ENCODE results near the gene RABL3.

RABL3 gene

DNA sequence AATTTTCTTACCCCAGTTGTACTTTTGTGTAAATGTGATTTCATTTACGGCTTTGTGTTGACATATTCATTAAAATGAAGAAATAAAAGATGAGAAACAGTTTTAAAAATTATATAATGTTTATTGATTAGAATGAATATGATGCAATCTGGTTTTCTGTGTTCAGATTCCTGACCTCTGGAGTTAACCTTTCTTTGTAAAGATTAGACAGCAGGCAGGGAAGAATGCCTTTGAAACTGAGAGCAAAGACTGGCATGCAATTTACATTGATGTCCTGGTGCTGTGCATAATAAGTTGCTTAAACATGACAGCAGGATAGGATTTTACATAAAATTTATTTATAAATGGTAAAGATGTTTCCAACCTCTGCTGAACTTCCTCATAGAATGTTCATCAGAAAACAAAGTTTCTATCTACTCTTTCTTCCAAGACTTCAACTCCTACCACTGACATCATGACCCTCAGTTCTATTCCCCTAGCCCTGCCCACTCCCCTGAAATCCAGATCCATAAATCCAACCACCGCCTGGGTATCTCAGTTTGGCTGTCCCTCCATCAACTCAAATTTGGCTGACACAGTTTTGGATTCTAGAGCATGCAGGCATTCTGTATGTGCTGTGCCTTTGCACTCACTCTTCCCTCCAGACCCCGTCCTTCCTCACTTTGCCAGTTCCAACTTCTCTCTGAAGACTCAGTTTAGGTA lies 62.0 kb downstream of the RABL3 start:
- TF ChIP-seq GATA2 (IDR thresholded peaks at IDR 0.05; ENCODE audit: low read depth, low read length): no peak
- no peak for TF ChIP-seq GATA3 (IDR thresholded peaks at IDR 0.05; ENCODE audit: low read depth, low read length)

DNA sequence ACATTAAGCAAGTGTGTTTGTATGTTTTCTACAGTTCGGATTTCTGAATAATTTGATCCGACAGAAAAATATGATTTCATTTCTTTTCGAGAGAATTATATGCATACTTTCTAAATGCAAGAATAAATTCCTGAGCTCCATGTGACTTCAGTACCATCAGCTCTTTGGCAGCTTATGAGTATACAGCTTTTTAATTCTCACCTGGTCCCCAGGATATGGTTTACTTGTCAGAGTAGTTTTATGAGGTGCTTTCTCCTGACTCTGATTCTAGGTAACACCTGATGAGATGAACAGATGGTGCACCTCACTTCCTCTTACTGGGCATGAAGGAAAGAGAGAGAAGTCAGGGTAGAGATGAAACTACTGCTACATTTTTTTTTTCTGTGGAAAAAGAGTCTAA lies 63.3 kb downstream of the RABL3 start:
- no peak for TF ChIP-seq GATA2 (IDR thresholded peaks at IDR 0.05; ENCODE audit: low read depth, low read length)
- no peak for TF ChIP-seq GATA3 (IDR thresholded peaks at IDR 0.05; ENCODE audit: low read depth, low read length)

DNA sequence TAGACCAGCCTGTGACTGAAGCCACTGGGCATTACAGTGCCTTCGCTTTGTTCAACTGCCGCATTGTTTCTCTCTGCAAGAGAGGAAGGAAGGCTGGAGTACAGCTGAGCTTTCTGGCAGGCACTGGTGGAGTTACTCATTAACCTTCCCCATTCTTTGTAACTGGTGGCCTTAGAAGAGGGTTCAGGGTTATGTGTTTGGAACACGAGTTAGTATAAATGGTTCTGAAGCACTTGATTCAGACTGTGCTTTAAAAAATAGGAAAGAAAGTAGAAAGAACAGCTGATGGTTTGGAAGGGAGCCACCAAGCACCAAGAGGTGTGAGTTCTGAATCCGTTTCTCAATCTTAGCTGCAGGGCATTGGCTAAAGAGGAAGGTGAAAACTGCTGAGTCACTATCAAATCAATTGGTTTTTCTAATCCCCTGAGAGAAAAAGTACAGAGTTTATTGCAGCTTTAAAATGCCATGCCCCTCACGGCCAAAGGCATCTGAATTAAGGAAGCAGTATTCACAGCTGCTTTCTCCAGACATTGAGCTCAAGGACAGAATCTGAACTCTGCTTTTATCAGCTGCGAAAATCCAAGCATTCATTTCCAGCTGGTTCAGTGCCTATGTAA lies 63.9 kb downstream of the RABL3 start:
- TF ChIP-seq GATA2 (IDR thresholded peaks at IDR 0.05; ENCODE audit: low read depth, low read length): no peak

DNA sequence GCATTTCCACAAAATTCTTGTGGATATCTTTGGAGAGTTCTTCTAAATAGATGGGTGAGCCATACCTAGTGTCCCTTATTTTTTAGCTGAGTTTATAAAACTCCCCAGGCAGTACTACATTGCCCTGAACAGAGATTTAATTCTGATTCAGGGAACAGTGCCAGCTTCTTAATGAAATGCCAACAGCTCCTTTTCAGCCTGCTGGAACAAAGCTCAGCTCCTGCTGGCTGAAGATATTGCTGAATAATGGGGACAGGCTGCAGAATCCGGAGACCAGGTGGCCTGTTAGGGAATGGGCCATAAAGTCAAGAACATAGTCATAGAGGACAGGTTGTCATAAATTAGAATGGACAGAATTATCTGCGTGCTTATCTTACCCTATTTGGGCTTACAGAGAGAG lies 69.2 kb downstream of the RABL3 start:
- no peak; the same call in 1 of the 2 replicates for TF ChIP-seq GATA2 (IDR thresholded peaks at IDR 0.05; ENCODE audit: low read depth, low read length)
- TF ChIP-seq GATA3 (IDR thresholded peaks at IDR 0.05; ENCODE audit: low read depth, low read length): no peak

DNA sequence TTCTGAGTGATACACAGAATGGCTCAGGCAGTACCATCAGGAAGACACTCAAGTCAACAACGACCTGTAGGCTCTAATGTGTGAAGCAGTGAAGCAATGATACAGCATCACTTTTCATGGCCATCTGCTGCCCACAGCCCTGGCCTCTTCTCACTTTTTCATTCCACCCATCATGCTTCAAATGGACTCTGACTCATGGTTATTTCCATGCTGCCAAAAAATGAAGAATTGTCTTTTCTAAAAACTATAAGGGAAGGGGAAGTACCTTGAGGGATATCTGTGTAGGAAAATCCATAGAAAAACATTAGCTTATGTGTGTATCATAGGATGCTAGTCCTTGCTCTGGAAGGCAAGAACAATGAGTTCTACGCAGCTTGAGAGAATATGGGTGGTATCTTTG lies 71.7 kb downstream of the RABL3 start:
- TF ChIP-seq GATA3 (IDR thresholded peaks at IDR 0.05; ENCODE audit: low read depth, low read length) (no peak), GATA2 (IDR thresholded peaks at IDR 0.05; ENCODE audit: low read depth, low read length) (no peak)

DNA sequence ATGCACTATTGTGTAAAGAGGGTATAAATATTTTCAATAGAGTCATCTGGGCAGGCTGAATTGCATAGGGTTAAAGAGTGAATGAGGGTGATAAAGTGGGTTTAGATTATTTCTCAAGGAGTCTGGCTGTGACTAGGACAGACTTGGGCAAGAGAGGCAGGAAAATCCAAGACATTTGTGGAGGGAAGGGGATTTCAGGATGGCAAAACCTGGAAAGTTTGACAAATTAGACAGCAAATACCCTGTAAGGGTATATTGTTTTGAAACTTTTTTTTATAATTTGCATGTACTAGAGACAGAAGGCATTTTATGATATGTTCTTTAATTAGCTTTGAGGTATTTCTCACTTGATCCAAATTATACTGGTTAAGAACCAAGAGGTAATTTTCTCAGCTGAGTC lies 77.4 kb downstream of the RABL3 start:
- TF ChIP-seq GATA3 (IDR thresholded peaks at IDR 0.05; ENCODE audit: low read depth, low read length) (no peak), GATA2 (IDR thresholded peaks at IDR 0.05; ENCODE audit: low read depth, low read length) (no peak)

DNA sequence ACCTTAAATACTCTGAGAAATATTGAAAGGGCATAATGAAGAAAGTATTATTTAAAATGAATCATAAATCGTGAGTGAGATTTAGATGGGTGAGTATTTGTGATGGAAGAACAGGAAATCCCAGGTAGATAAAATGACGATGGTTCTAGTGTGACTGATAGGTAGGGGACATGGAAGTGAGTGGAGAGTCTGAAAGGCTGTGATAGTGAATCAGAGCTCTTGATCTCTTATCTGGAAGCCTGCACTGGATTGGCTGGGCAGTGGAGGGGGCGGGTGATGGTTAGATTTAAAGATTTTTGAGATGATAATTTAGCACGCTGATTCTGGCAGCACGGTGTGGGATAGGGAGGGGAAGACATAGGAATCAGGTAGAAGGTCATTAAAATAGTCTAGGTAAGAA lies 80.4 kb downstream of the RABL3 start:
- TF ChIP-seq GATA2 (IDR thresholded peaks at IDR 0.05; ENCODE audit: low read depth, low read length): peak; percentile 49; the same call in 1 of the 2 replicates
- TF ChIP-seq GATA3 (IDR thresholded peaks at IDR 0.05; ENCODE audit: low read depth, low read length): 0 out of 2 replicates have a peak, but pooled peaks have one; percentile 24

DNA sequence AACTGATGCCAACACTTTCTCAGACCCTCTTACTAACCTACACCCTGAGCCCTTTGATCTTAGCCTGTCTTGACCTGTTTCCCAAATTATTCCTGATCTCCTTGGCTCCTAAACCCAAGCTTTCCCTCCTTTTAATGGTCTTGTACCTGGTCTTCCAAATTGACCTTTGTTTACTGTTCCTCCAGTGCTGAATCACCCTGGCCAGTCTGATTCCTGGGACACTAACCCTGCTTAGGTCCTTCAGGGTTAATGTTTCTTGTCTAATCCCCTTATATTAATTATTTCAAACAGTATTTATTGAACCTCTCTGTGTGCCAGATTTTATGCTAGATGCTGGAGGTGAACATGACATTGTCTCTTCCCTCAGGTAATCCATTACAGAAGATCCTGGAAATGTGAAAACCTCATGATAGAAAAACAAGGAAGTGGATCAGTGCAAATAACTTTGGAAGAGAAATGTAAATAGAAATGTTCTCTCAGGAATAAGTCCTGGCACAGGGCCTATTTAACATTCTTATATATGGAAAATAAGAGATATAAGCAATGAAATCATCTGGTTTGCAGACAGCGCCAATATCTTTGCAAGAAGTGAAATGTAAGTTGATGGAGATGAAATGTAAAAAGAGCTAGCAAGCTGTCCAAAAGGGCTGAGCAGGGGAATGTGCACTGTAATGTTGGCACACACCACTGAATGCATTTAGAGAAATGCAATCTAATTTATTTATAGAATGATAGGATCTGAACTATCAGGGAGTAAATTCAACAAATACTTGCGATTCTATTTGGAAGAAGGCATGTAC lies 81.0 kb downstream of the RABL3 start:
- TF ChIP-seq GATA3 (IDR thresholded peaks at IDR 0.05; ENCODE audit: low read depth, low read length) (no peak), GATA2 (IDR thresholded peaks at IDR 0.05; ENCODE audit: low read depth, low read length) (no peak)

DNA sequence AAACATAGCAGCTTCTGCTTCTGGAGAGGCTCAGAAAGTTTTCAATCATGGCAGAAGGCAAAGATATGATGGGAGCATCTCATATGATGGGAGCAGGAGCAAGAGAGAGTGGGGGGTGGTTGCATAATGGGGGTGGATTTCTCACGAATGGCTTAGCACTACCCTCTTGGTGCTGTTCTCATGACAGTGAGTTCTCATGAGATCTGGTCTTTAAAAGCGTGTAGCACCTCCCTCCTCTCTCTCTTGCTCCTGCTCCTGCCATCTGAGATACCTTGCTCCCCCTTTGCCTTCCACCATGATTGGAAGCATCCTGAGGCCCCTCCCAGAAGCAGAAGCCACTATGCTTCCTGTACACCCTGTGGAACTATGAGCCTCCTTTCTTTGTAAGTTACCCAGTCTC lies 82.5 kb downstream of the RABL3 start:
- no peak for TF ChIP-seq GATA2 (IDR thresholded peaks at IDR 0.05; ENCODE audit: low read depth, low read length)
- TF ChIP-seq GATA3 (IDR thresholded peaks at IDR 0.05; ENCODE audit: low read depth, low read length): no peak

DNA sequence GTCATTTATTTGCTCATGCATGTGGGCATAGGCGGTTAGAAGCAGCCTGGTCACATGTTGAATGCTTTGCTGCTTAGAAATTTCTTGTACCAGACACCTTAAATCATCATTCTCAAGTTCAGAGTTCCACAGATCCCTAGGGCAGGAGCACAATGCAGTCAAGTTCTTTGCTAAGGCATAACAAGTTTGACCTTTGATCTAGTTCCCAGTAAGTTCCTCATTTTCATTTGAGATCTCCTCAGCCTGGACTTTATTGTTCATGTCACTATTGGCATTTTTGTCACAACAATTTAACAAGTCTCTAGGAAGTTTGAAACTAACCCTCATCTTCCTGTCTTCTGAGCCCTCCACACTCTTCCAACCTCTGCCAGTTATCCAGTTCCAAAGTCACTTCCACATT lies 83.0 kb downstream of the RABL3 start:
- TF ChIP-seq GATA2 (IDR thresholded peaks at IDR 0.05; ENCODE audit: low read depth, low read length) (no peak), GATA3 (IDR thresholded peaks at IDR 0.05; ENCODE audit: low read depth, low read length) (no peak)

DNA sequence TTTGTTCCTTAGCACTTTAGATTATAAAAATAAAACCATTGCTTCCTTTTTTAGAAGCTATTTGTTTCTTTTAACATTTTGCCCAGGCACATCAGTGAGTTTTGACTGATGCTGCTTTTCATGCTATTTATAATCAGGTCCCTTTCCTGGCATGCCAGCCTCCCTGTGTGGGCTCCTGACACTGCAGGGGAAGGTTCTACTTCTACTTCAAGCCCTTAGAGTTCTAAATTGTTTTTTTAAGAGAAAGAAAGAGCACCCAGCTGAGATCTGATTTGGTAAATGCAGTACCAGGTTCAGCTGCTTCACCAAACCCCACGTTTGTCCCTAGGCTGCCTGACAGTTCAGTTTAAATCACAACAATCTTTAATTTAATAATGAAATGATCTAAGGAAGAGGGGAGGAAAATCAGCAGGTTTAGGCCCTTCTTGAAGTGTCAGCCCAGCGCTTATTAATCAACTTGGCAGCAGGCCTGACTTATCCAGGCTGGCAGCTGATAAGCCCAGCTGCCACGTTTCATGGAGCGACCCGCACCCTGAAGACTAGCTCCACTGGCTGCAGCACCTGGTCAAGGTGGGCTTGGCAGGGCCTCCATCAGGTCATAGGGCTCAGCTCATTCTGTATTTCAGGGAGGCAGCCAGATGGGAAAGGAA lies 89.3 kb downstream of the RABL3 start:
- TF ChIP-seq GATA2 (IDR thresholded peaks at IDR 0.05; ENCODE audit: low read depth, low read length) (no peak), GATA3 (IDR thresholded peaks at IDR 0.05; ENCODE audit: low read depth, low read length) (no peak)

DNA sequence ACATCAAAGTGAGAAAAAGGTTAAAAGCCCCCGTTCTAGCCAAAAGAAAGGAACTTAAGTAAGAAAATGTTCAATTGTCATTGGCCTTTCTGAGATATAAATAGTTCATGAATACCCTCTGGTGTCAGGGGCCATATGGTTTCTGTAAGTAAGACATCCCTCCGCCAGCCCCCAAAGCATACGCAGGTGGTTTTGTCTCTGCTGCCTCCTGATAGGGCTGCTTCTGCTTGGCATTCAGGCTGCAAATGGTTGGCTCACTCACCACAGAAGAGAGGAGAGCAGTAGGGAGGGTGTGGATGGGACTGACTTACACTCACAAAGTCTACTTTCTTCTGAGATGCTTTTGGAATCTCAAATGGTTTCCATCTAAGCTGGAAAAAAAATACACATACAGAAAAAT lies 90.0 kb downstream of the RABL3 start:
- TF ChIP-seq GATA3 (IDR thresholded peaks at IDR 0.05; ENCODE audit: low read depth, low read length) (no peak), GATA2 (IDR thresholded peaks at IDR 0.05; ENCODE audit: low read depth, low read length) (no peak)

DNA sequence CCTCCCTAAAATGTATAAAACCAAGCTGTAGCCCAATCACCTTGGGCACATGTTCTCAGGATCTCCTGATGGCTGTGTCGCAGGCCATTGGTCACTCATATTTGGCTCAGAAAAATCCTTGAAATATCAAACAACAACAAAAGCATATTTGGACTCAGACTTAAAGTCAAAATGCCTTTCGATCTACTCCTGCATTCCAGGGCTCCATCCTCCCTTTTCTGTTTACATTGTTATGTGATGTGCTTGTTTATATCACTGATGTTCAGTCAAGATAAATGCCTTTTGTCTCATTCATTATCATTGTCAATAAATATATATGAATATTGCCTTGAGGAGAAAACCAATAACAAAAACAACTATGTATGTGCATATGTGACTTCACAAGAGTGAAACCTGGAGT lies 92.0 kb downstream of the RABL3 start:
- TF ChIP-seq GATA2 (IDR thresholded peaks at IDR 0.05; ENCODE audit: low read depth, low read length) (no peak), GATA3 (IDR thresholded peaks at IDR 0.05; ENCODE audit: low read depth, low read length) (no peak)

DNA sequence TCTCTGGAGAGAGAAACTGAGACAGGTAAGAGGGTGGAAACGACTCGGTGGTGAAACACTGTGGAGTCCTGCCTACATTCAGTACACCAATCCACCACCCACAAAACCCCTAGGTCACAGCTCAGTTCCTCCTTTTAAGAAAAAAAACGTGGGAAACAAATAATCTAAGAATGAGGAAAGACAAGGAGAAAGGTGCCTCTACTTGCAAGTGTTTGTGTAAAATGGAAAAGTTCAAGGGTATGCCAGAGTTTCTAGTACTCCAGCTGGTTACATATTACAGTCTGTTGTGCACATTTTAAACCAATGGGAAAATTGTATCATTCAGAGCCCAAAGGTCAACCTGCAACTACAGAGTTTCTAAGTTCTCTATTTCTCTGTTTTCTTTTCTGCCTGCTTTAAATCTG lies 92.5 kb downstream of the RABL3 start:
- no peak for TF ChIP-seq GATA3 (IDR thresholded peaks at IDR 0.05; ENCODE audit: low read depth, low read length)
- TF ChIP-seq GATA2 (IDR thresholded peaks at IDR 0.05; ENCODE audit: low read depth, low read length): no peak

Data from SH-SY5Y (cell line).